ENCODE results near the gene SLC25A48. TPM values are rescaled to one million over a fixed set of nuclear protein-coding genes. Genes with fewer than 3 reads are reported as not detected.

SLC25A48 gene
- polyA plus RNA-seq, 1 donor (not counting 4 experiments of a cell fraction or from before 2014, with no cell fraction given), result not detected

DNA sequence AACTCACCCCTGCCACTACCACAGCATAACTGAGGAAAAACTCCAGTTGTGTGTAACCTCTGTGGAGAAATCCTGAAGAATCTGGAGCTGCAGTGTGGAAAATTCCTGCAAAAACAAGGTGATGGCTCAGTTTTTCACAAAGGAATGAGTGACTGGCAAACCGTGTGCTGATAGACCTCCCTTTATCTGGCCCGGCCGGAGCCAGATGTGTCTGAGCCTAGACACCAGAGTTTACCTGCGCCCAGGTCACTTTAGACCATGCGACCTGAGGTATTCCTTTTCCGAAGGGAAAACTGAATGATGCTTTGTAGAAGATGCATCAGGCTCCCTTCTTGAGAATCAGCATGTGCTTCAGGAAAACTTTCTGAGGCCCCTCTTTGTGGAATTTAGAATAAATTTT is 16.2 kb downstream of the SLC25A48 start:
- Histone ChIP-seq H3K4me2 (ENCODE audit: control insufficient read depth, extremely low read depth, insufficient read depth, low read depth, low read length) (no peak overlapping the region), H3K9ac (ENCODE audit: control insufficient read depth, extremely low read depth, insufficient read depth, low read length) (no peak overlapping the region), H4K20me1 (ENCODE audit: control insufficient read depth, extremely low read depth, insufficient read depth, low read length) (no peaks in the 10 kb centered on the region), H2AFZ (ENCODE audit: control insufficient read depth, low read length) (no peak overlapping the region), H3K27me3 (ENCODE audit: control insufficient read depth, extremely low read depth, insufficient read depth, low read length) (no peaks in the 10 kb centered on the region), H3K27ac (ENCODE audit: control insufficient read depth, insufficient read depth, low read length) (no peak overlapping the region), H3K4me3 (ENCODE audit: control insufficient read depth in 2 of 3, extremely low read depth in 1 of 3, insufficient read depth in 2 of 3, low read depth in 1 of 3, low read length in 3 of 3) (no peak overlapping the region), H3K79me2 (ENCODE audit: control insufficient read depth, insufficient read depth, low read length) (no peaks in the 10 kb centered on the region), H3K9me1 (ENCODE audit: control insufficient read depth, extremely low read depth, insufficient read depth, low read length) (no peaks in the 10 kb centered on the region), H3K36me3 (ENCODE audit: control insufficient read depth in 2 of 2, extremely low read depth in 1 of 2, insufficient read depth in 2 of 2, low read length in 2 of 2) (no peaks in the 10 kb centered on the region), H3K4me1 (ENCODE audit: control insufficient read depth, extremely low read depth, insufficient read depth, low read length) (no peaks in the 10 kb centered on the region), H3K9me3 (ENCODE audit: control insufficient read depth, low read depth, low read length) (no peaks in the 10 kb centered on the region)
- no peak for DNase-seq (ENCODE audit: low read depth, low spot score)
- no peak for TF ChIP-seq CTCF (optimal IDR thresholded peaks at IDR 0.05 in 1 of 3, IDR thresholded peaks at IDR 0.05 in 1 of 3, conservative IDR thresholded peaks at IDR 0.05 in 1 of 3; ENCODE audit: extremely low read depth in 1 of 3, insufficient read depth in 2 of 3, low read length in 3 of 3)
- no peak for TF ChIP-seq EZH2 (IDR thresholded peaks at IDR 0.05; ENCODE audit: low read length)
- dilution Hi-C loops (cut with MboI; ENCODE audit: extremely low pct_ligation_motif_present, low sequenced_read_pairs), result no loop called here
- no peak for FAIRE-seq

GRCh38 chr5:135851186-135851914 is 16.9 kb downstream of the SLC25A48 start:
- H3K4me3 ChIP-seq (ENCODE audit: control insufficient read depth in 2 of 3, extremely low read depth in 1 of 3, insufficient read depth in 2 of 3, low read depth in 1 of 3, low read length in 3 of 3), result no peak overlapping the region
- FAIRE-seq (no peak), DNase-seq (ENCODE audit: low read depth, low spot score) (no peak)
- H3K4me1 ChIP-seq (ENCODE audit: control insufficient read depth, extremely low read depth, insufficient read depth, low read length), result no peaks in the 10 kb centered on the region
- dilution Hi-C loops (cut with MboI; ENCODE audit: extremely low pct_ligation_motif_present, low sequenced_read_pairs), result no loop called here
- H3K4me2 ChIP-seq (ENCODE audit: control insufficient read depth, extremely low read depth, insufficient read depth, low read depth, low read length), result no peak overlapping the region
- no peaks in the 10 kb centered on the region for H3K36me3 ChIP-seq (ENCODE audit: control insufficient read depth in 2 of 2, extremely low read depth in 1 of 2, insufficient read depth in 2 of 2, low read length in 2 of 2)
- no peaks in the 10 kb centered on the region for H3K79me2 ChIP-seq (ENCODE audit: control insufficient read depth, insufficient read depth, low read length)
- H3K27me3 ChIP-seq (ENCODE audit: control insufficient read depth, extremely low read depth, insufficient read depth, low read length), result peaks cover 2% of the 10 kb centered on the region
- H3K27ac ChIP-seq (ENCODE audit: control insufficient read depth, insufficient read depth, low read length), result no peak overlapping the region
- H3K9me1 ChIP-seq (ENCODE audit: control insufficient read depth, extremely low read depth, insufficient read depth, low read length), result no peaks in the 10 kb centered on the region
- TF ChIP-seq CTCF (optimal IDR thresholded peaks at IDR 0.05 in 1 of 3, IDR thresholded peaks at IDR 0.05 in 1 of 3, conservative IDR thresholded peaks at IDR 0.05 in 1 of 3; ENCODE audit: extremely low read depth in 1 of 3, insufficient read depth in 2 of 3, low read length in 3 of 3) (no peak), EZH2 (IDR thresholded peaks at IDR 0.05; ENCODE audit: low read length) (no peak)
- H3K9me3 ChIP-seq (ENCODE audit: control insufficient read depth, low read depth, low read length), result no peaks in the 10 kb centered on the region
- no peak overlapping the region for H3K9ac ChIP-seq (ENCODE audit: control insufficient read depth, extremely low read depth, insufficient read depth, low read length)
- no peak overlapping the region for H2AFZ ChIP-seq (ENCODE audit: control insufficient read depth, low read length)
- H4K20me1 ChIP-seq (ENCODE audit: control insufficient read depth, extremely low read depth, insufficient read depth, low read length), result no peaks in the 10 kb centered on the region

Measured in keratinocyte (primary cell).